ENCODE results near the gene MUTYH.

The MUTYH gene

GRCh38 chr1:45348609-45348965, 8.3 kb upstream of the MUTYH start:
- no peak for DNase-seq

- no peak for DNase-seq
Observed at GRCh38 chr1:45348020-45348419, 7.8 kb upstream of the MUTYH start.

DNA sequence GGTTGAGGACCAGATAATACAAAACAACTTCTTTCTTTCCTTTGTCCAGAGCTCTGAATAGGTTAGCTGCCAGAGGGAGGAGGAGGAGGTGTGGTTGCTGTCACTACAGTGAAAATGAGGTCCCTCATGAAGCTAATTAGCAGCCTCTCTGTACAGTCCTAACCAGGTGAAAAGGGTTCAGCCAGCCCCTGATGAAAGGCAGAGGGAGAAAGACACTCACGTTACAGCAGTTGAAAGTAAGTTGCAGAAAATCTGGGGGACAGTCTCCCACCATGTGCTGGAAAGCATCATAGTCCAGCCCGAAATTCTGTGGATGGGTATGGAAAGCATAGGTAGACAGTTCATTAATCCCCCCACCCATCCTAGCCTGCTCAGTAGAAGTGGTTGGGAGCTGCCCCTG, 6.2 kb upstream of the MUTYH start:
- DNase-seq: no peak

GRCh38 chr1:45345014-45345413, 4.8 kb upstream of the MUTYH start:
- DNase-seq: no peak

DNA sequence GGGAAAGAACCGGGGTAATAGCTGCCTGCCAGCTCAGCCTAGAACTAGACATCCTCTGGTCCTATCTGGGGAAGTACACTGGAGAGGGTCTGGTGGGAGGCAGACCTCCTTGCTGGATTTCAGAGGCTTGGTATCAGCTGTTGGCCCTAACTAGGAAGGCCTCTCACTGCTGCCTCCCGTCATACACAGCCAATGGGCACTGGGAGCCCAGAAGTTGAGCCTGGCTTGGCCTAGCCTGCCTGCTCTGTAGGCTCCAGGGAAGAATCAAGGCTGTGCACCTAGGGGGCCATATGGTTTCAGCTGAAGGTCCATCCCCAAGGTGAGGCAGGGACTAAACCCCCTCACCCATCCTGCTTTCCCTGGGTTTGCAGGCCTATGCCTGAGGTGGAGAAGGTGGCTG, 4.3 kb upstream of the MUTYH start:
- DNase-seq: no peak

- DNase-seq: no peak
Observed at GRCh38 chr1:45340816-45341466, 701 bp upstream of the MUTYH start.

GRCh38 chr1:45337630-45338325, 2.5 kb downstream of the MUTYH start:
- DNase-seq: no peak

DNA sequence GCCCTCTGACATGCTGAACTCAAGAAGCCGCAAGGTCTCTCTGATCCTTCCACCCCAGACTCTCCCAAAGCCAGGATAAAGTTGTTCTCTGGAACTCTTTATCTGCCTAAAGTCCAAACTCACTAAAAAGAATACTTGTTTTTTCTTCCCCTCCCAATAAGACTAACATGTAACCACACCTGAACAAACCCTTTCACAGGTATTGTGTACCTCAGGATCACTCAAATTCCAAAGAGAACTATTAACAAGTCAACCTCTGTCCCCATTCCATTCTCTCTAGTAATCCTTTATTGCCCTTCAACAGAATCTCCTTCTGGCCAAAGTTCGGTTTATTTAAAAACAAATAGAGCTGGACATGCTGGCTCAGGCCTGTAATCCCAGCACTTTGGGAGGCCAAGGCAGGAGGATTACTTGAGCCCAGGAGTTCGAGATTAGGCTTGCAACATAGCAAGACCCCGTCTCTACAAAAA, 4.3 kb downstream of the MUTYH start:
- DNase-seq: no peak

GRCh38 chr1:45334308-45335245, 5.7 kb downstream of the MUTYH start:
- DNase-seq: no peak

GRCh38 chr1:45332346-45332720, 7.9 kb downstream of the MUTYH start:
- no peak for DNase-seq

- no peak for DNase-seq
Observed at GRCh38 chr1:45331436-45332345, 8.5 kb downstream of the MUTYH start.

GRCh38 chr1:45329445-45329844, 10.8 kb downstream of the MUTYH start:
- no peak for DNase-seq

DNA sequence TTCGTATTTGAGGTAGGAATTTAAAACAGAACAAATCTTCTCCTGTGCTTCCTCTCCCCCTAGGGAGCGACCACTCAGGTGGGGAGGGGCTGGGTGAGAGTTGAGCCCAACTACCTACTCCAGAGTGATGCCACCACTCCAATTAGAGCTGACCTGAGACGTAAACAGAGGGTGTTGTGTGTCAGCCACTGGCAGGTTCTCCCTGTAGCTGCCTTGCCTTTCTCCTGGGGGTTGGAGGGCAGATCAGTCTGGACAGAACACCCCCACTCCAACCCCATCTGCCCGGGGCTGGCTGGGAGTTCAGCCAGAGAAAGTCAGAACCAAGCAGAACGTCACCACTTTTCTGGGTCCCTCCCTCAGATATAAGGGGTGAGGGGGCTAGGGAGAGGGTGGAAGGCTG, 11.6 kb downstream of the MUTYH start:
- DNase-seq: no peak

DNA sequence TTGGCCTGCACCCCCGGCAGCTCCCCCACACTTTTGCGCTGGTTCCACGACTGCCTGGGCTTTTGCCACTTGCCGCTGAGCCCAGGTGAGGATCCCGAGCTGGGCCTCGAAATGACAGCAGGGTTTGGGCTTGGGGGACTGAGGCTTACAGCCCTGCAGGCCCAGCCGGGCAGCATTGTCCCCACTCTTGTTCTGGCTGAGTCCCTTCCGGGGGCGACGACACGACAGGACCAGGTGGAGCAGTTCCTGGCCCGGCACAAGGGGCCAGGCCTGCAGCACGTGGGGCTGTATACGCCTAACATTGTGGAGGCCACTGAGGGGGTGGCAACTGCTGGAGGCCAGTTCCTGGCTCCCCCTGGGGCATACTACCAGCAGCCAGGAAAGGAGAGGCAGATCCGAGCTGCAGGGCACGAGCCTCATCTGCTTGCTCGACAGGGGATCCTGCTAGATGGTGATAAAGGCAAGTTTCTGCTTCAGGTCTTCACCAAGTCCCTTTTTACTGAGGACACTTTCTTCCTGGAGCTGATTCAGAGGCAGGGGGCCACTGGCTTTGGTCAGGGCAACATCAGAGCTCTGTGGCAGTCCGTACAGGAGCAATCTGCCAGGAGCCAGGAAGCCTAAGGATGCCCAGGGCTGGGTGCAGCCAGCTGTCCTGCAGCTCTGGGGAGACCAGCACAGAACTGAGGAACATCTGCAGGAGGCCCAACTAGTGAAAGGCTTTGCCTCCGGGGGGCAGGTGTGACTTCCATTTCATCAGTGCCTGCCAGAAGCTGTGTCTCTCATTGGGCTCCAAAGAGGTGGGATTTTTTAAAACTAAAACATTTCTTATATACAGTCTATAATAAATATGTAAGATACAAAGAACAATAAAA, 12.4 kb downstream of the MUTYH start:
- DNase-seq: no peak

DNA sequence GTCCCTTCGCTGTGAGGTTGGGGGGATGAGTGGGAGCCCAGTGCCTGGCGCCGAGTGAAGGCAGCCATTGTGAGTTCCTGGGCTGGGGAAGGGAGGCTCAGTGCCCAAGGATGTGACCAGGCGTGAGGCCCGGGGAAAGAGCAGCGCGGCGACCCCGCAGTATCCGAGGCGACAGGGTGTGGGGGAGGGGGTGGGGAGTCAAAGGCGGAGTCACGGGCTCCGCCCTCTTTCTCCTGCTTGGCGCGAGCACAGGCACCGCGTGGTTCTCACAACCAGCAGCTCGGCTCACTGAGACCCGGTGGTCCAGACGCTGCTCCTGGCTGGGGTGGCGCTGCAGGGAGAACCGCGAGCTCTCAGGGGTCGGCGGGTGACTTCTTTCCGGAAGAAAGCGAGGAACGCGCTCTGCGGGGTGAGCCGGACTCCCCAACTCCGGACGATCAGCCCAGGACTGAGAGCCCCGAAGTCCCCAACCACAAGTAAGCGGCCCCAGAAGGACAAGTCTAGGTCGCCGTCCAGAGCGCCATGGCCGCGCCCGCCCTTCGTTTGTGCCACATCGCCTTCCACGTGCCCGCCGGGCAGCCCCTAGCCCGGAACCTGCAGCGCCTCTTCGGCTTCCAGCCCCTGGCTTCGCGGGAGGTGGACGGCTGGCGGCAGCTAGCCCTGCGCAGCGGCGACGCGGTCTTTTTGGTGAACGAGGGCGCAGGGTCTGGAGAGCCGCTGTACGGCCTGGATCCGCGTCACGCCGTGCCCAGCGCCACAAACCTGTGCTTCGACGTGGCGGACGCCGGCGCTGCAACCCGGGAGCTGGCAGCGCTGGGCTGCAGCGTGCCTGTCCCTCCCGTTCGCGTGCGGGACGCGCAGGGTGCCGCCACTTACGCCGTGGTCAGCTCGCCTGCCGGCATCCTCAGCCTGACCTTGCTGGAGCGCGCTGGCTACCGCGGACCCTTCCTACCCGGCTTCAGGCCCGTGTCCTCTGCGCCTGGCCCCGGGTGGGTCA, 13.3 kb downstream of the MUTYH start, which contains the start of gene HPDL:
Gene HPDL, plus strand, starts transcription at position 269 of the 997 bp plus-strand sequence. Its CDS starts 254 bp downstream, at position 523.
- DNase-seq: peak; percentile 75

DNA sequence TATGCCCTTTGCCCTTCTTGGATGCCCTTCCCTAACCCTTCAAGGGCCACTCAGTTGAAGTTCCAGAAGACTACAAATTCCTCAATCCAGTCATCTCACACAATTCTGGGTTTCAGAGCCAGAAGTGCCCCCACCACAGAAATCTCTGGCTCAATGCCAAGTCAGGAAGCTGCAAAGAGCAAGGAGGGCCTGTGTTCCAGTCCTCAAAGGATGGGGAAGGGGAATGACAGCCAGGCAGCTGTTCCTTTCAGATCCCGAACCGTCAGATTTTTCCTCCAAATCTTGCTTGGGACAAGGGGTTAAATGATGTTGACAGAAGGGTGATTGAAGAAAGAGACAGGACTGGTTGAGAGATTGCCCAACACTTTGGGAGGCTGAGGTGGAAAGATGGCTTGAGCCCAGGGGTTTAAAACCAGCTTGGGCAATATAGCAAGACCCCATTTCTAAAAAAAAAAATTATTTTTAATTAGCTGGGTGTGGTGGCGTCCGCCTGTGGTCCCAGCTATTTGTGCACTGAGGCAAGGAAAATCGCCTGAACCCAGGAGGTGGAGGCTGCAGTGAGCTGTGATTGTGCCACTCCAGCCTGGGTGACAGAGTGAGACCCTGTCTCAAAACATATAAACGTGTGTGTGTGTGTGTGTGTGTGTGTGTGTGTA, 14.3 kb downstream of the MUTYH start:
- DNase-seq: no peak

DNA sequence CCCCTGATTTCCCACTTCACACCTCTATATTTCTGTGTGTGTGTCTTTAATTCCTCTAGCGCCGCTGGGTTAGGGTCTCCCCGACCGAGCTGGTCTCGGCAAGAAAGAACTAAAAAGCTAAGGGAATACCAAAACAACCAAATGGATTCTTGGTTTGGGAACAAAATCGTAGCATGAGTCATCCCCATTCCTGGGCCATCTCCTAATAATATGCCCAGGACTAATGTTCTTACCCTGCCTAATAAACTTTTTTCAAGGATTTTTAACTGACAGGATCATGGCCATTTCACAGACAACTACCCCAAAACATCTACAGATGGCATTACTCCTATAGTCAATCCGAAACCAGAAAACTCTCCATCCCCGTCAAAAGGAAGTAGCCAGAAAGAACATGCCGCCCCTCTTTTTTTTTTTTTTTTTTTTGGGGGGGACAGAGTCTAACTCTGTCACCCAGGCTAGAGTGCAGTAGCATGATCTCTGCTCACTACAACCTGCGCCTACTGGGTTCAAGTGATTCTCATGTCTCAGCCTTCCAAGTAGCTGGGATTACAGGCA, 17.7 kb downstream of the MUTYH start:
- no peak for DNase-seq

DNA sequence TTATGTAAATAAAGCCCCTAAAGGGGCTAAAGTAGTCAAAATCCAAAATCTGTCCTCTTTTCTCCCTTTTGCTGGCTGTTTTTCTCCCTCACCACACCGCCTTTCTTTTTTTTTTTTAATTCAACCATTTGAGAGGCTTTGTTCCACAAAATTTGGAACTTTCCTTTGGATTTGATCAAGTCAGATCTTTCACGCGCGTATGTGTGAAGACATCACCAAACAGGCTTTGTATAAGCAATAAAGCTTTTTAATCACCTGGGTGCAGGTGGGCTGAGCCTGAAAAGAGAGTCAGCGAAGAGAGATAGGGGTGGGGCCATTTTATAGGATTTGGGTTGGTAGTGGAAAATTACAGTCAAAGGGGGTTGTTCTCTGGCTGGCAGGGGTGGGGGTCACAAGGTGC, 18.8 kb downstream of the MUTYH start:
- DNase-seq: no peak

DNA sequence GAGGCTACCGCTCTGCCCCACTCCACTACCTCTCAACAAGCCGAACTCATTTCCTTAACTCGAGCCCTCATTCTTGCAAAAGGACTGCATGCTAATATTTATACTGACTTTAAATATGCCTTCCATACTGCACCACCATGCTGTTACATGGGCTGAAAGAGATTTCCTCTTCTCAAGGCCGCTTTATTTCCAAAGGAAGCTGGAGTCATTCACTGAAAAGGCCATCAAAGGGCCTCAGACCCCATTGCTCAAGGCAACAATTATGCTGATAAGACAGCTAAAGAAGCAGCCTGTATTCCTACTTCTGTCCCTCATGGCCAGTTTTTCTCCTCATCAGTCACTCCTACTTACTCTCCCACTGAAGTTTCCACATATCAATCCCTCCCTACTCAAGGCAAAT, 20.5 kb downstream of the MUTYH start:
- DNase-seq: no peak

Data from activated CD8-positive, alpha-beta memory T cell treated with anti-CD3 and anti-CD28 coated beads, Interleukin-2, amount 50 U/mL, for 4 hours (primary cell).